Fibroblast of skin of right biceps (primary cell): Measurements from ENCODE around the gene TDRD3.

Source experiments
- DNase-seq: peaks from one replicate; pipeline ENCODE4 v3.0.0-alpha.2; 2013

TDRD3 gene

DNA sequence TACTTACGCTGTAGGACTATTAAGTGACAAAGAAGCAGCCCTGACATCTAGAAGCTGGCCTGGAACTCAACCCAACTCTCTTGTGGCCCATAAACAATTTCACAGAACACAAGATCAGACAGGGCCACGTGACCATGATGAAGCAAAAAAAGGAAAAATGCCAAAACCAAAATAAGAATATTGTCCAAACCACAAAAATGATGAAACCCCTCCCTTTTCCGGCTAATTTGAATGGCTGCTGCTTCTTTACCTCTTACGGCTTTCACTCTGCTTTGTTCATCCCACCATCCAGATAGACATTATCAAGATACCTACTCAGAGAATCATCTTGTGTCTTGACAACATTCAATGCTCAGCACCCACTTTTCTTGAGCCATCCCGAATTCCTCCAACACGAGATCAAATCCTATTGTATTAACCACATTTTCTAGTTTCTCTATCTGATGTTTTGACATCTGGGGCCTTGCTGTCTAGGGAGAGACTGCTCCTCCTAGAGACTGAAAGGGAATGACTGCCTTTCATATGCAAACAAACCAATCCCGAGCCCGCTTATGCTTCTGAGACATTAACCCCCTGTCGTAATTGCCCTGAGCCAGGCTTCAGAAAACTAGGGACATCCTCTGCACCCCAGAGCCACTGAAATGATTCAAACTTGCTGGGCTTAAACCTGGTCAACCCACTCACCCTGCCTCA is 186.3 kb downstream of the TDRD3 start:
- DNase-seq = peak; percentile 79

DNA sequence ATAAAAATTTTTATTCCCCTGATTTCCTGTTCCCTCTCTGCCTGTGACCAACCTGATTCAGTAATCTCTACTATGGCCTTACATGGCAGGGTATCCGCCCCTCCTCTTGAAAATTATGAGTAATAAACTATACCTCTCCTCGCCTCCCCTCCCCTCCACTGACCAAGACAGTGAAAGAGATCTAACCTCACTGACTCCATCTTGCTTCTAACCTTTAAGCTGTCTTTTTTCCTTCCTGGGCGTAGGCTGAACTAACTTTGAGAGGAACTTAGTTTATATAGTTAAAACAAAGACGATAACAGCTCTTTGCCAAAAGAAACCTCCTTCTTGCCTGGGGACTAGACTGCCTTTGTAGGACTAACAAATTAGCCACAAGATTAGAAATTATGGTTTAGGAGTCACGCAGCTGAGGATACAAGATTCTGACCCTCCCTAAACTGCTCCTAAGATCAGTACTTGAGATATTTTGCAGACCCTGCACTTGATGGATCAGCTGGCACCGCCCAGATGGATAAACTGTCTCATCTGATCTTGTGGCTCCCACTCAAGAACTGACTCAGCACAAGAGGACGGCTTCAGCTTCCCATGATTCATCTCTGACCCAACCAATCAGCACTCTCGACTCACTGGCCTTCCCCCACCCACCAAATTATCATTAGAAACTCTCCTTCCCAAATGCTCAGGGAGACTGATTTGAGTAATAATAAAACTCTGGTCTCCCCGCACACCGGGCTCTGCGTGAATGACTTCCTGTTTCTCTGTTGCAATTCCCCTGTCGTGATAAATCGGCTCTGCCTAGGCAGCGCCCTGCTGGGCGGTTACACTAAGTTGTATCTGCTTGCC is 187.1 kb downstream of the TDRD3 start:
- peak; percentile 84 for DNase-seq

DNA sequence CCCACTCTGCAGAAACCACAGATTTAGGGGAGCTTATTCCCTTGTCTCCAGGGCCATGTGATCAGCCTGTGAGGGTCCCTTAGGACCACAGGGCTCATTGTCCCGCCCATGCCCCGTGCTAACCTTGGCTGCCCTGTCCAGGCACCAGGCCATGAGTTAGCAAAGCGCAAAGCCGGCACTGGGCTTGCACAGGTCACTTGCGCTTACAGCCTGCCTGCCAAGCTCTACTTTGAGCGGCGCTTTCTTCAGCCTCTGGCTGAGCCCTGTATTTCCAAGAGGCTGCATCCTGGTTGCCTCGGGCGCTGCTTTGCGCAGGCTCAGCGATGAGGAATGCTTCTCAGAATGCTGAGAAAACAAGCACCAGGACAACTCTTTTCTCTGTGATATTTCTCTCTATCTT is 188.0 kb downstream of the TDRD3 start:
- no peak for DNase-seq

DNA sequence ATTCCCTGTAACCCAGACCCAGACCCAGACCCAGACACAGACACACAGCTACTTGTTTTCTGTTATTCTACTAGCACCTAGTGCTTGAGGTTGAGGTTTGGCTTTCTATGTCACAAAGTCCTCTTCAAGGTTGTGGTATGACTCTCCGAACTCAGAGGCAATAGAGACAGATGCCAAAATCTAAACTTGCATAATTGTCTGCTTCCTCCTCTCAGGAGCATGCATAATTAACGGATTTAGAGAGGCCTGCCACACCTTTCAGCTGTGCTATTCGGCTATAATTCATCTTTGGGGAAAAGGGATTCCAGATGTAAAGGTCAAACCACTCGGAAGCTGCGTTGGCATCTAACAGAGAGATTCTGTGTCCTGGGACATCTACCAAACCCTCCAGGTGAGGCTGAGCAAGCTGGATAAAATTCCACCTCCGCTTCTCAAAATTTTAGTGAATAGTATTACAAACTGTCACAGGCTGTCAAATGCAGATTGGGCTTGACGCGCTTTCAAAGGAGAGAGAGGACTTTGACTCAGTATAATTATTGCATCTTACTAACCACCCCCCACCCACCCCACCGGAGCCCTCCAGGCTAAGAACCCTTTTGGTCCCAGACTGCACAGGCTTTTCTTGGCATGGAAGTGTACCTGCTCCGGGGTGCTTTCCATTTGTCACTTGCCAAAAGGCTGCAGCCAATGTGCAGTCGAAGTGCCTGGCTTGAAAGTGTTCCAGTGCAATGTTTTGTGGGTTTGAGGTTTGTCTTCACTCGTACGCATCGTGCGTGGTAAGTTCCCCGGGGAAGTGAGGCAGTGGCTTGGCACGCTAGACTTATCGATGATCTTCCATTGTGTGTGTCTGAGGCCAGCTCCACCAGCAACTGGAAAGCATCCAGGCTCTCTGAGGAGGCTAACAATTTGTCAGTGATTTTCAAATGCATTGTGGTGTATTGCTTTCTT is 194.1 kb downstream of the TDRD3 start:
- DNase-seq = peak; percentile 96

DNA sequence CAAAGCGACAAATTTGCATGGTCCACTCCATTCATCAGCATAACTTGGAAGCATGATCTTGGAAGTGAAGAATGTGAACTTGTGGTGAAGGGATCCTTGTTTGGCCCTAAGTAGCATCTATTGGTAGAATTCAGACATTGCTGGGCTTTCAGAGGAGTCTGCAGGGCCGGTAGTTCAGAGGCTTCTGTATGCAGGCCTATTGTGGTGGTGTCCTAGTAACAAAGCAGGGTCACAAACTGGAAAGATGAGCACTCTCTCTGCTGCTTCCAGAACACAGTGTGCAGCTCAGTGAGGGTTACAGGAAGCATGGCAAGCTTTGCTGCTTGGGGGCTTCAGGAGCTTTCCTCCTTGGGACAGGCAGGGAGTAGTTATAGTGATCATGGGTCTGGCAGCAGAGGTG is 206.0 kb downstream of the TDRD3 start:
- no peak for DNase-seq

DNA sequence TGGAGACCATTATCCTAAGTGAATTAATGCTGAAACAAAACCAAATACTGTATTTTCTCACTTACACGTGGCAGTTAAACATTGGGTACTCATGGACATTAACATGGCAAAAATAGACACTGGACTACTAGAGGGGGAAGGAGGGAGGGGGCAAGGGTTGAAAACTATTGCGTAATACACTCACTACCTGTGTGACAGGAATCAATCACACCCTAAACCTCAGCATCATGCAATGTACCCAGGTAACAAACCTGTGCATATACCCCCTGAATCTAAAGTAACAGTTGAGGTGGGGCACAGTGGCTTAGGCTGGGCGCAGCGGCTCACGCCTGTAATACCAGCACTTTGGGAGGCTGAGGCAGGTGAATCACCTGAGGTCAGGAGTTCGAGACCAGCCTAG is 207.0 kb downstream of the TDRD3 start:
- no peak for DNase-seq

DNA sequence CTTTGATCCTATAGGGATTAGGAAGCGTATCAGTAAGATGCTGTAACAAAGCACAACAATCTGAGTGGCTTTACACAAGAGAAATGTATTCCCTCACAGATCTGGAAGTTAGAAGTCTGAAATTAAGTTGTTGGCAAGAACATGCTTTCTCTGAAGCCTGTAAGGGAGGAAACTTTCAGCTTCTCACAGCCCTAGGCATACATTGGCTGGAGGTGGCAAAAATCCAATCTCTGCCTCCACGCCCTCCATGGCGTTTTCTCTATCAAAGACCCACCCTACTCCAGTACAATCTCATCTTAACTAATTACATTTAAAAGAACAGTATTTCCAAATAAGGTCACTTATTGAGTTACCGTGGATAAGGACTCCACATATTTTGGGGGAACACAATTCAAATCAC is 211.9 kb downstream of the TDRD3 start:
- DNase-seq = no peak

DNA sequence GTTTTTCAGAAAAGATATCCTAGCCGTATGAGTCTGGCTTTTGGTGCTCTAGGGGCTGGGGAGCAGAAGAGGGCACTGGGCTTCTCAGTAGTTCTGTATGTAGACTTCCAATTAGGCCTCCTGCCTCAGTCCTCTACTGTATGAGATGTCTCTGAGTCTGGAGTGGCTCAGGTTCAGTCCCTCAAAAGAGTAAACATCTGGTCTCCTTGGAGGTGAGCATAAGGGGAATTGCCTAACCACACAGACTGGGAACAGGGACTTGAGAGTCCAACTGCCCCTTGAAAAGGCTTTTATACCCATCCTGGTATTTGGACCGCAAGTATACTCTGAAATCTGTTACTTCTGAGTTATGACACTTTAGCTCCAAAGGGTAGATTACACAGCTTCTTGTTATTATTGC is 214.5 kb downstream of the TDRD3 start:
- DNase-seq = no peak

DNA sequence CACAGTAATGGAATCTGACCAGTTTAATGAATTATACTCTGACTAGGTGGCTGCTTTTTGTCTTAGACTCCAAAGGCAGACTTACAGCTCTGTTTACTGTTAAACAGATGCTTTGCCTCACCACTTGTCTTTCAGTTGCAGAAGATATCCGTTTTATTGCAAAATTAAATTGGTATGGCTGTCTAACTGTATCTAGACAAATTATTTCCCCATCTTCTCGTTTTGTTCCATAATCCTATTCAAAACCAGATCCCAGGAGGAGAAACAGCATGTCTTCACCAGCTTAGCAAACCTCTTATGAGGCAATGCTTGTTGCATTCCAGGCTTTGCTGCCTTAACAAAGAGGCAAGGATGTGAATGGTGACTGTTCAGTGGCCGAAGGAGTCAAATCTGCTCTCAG is 215.6 kb downstream of the TDRD3 start:
- DNase-seq = no peak

DNA sequence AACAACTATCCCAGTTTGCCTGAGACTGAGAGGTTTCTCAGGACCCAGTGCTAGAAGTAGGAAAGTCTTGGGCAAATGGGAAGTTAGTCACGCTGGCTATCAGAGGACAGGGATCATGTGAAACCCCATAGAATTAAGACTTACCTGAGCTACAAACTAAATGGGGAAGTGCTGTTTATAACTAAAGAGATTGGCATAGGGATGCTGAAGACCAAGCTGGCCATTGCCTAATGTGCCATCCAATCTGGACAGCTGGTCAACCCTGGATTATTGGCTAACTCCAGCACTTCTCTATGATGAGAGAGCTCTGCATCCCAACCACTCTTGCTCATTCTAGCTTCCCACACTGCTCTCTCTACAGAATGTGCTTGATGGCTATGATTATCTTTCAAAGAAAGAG is 216.1 kb downstream of the TDRD3 start:
- DNase-seq = no peak

DNA sequence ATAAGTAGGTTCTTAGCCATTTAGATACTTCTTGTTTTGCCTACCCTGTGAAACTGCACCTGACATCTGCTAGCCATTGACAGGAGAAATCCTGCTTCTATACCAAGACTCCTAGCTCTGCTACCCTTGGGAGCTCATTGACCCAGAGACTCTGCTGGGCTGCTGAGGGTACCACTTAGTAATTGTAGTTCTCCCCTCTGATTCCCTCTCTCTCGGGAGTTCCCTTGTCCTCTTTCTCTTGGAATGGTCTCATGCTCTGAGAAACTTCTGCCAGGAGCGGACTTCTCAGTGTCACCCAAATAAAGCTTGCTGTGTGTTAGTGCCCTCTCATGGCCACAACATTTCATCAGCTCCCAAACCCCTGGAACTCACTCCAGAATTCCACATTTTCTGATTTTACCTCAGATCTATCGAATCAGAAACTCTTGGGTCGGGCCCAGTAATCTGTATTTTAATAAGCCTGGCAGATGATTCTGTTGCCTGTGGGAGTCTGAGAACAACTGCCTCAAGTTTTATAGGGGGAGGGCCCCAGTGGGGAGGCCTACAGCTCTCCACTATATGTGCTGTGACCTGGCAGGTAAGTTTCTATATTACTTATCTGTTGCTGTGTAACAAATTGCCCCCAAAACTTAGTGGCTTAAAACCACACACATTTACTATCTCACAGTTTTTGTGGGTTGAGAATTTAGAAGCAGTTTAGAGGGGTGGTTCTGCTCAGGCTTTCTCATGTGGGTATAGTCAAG is 221.1 kb downstream of the TDRD3 start:
- peak; percentile 9 for DNase-seq

DNA sequence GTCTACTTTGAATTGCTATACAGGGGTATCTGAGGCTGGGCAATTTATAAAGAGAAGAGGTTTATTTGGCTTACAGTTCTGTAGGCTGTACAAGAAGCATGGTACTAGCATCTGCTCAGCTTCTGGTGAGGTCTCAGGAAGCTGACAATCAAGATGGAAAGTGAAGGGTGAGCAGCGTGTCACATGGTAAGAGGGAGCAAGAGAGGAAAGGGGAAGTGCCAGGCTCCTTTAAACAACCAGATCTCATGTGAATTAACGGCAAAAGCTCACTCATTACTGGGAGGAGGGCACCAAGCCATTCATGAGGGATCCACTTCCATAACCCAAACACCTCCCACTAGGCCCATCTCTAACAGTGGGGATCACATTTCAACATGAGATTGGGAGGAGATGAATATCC is 222.4 kb downstream of the TDRD3 start:
- DNase-seq = no peak

DNA sequence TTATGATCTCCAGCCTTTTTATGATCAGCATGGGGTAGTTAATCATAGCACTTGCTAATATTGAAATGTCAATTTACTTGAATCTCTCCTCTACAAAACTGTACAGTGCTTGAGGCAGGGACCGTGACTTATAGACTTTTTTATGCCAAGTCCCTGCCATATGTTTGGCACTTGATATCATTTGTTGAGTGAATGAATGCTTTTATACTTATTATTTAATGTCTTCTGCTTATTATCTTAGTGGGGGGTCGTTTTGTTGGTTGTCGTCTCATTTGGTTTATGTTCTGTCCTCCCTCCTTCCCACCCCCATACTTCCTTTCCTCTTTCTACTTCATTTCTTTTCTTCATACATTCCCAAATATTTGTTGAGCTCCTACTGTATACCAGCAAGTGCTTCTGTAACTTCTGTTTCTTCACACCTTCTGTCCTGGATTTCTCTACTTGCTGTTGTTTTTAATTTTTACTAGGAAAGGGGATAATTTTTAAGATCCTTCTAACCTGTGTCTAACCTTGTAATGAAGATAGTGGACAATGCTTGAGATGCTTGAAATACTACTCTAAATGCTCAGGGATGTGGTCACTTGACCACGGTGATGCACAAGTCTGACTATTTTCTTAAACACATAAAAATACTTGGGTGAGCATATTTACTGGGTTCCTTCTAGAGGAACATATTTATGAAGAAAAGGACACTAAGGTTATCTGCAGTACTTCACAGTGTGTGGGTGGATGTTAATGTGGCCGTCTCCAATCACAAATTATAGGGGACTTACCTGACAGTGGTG is 223.8 kb downstream of the TDRD3 start:
- DNase-seq = peak; percentile 5

DNA sequence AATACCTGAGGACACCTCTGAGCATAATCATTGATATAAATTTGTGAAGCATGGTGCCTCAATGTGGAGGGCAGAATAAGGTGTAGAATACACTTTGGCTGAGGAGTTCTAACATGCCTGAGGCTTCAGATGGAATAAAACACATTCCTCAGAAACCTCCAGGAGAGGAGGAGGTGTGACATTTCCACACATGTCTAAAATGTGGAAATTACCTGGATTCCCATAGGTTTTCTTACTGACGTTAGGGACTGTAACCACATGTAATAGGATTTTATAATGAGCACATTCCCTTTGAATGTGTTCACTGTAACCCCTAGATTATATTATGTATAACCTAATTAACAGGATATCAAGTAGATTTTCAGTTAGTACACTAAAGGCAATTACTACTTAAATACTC is 226.1 kb downstream of the TDRD3 start:
- no peak for DNase-seq
